Panc1 (cell line): ENCODE results near the gene CCNG2.

Experiments used
- SIN3A ChIP-seq: IDR thresholded peaks from 2 replicates; pipeline ENCODE4 v1.6.1; 2012; ENCODE audit warnings: low read depth, mild to moderate bottlenecking, low read length, moderate library complexity, borderline replicate concordance; ENCODE audit not compliant: insufficient read depth
- TF ChIP-seq, protein P1 (sequence below): fragments of 450-650 bp; IDR thresholded peaks from 2 replicates; pipeline ENCODE4 v1.5.1; 2017; ENCODE audit warnings: mild to moderate bottlenecking

DNA sequence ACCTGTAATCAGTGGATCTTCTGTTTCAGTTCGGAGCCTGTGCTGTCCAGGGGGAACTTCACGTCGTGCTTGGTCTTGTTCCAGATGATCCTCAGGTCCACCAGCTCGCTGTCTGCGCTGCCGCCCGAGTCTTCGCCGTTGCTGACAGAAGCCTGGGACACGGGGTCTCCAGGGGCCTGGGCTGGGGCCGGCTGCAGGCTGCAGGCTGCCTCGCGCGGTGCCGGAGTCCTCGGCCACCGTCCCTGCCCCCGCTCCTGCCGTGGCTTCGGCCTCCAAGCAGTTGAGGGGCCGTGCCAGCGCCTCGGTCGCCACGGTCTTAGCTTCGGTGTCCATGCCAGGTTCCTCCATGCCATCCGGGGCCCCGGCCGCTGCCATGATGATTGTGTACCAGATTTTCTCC is 43.9 kb upstream of the CCNG2 start:
- TF ChIP-seq, protein P1, sequence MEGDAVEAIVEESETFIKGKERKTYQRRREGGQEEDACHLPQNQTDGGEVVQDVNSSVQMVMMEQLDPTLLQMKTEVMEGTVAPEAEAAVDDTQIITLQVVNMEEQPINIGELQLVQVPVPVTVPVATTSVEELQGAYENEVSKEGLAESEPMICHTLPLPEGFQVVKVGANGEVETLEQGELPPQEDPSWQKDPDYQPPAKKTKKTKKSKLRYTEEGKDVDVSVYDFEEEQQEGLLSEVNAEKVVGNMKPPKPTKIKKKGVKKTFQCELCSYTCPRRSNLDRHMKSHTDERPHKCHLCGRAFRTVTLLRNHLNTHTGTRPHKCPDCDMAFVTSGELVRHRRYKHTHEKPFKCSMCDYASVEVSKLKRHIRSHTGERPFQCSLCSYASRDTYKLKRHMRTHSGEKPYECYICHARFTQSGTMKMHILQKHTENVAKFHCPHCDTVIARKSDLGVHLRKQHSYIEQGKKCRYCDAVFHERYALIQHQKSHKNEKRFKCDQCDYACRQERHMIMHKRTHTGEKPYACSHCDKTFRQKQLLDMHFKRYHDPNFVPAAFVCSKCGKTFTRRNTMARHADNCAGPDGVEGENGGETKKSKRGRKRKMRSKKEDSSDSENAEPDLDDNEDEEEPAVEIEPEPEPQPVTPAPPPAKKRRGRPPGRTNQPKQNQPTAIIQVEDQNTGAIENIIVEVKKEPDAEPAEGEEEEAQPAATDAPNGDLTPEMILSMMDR, result no peak
- no peak for TF ChIP-seq SIN3A
